Neural crest cell (in vitro differentiated cells): ENCODE results near the gene DAAM1. TPM values are rescaled to one million over a fixed set of nuclear protein-coding genes. Genes with fewer than 3 reads are reported as not detected.

Source experiments
- DNase-seq: peaks from one replicate; pipeline ENCODE4 v3.0.0; 2021; ENCODE audit warnings: low read depth, mixed read lengths, low spot score
- H3K27ac Mint-ChIP-seq: one replicate; pipeline ENCODE4 v1.8.0; 2021; ENCODE audit warnings: mild to moderate bottlenecking, mixed read lengths; ENCODE audit not compliant: unreplicated experiment
- H3K27me3 Mint-ChIP-seq: 2 replicates; pipeline ENCODE4 v1.8.0; 2021; ENCODE audit warnings: low read depth, mild to moderate bottlenecking, mixed read lengths
- H3K36me3 Mint-ChIP-seq: 2 replicates; pipeline ENCODE4 v1.8.0; 2021; ENCODE audit warnings: low read depth, mild to moderate bottlenecking, mixed read lengths
- H3K4me1 Mint-ChIP-seq: 2 replicates; pipeline ENCODE4 v1.8.0; 2021; ENCODE audit warnings: mixed read lengths
- H3K4me3 Mint-ChIP-seq: one replicate; pipeline ENCODE4 v1.8.0; 2021; ENCODE audit warnings: mild to moderate bottlenecking, mixed read lengths
- H3K9me3 Mint-ChIP-seq: 2 replicates; pipeline ENCODE4 v1.8.0; 2021; ENCODE audit warnings: mixed read lengths
- total RNA-seq: library from RNA; stranded (reverse); gene quantifications from 2 replicates; pipeline ENCODE4 v1.2.1, GENCODE V29; 2021
- TF ChIP-seq, protein P1 (sequence below): fragments of 200-600 bp; sonication (generic); conservative IDR thresholded peaks from 2 replicates; pipeline ENCODE4 v1.5.0; 2021; ENCODE audit warnings: antibody characterized with exemption, mild to moderate bottlenecking

Gene DAAM1
- total RNA-seq, 1 donor from 2014 or later = 47.2 TPM

DNA sequence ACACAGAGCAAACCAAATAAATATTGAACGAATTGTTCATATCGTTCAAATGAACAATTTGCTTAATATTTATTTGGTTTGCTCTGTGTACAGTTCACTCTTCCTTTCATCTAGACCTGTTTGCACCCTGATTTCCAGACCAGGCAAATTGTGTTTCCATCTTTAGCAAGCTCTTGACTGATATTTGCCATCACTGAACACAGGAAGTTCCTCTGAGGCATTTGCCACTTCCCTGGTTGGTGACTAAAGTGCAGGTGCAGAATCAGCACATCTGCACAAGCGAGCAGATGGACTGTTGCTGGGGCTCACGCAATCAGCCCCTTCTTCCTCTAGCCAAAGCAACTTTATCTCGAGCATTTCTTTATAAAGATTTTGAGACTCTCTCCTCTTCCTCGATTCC, 112.9 kb downstream of the DAAM1 start:
- H3K27ac Mint-ChIP-seq = no peak overlapping the region
- H3K4me3 Mint-ChIP-seq = no peak overlapping the region
- no peaks in the 10 kb centered on the region for H3K36me3 Mint-ChIP-seq
- DNase-seq = no peak
- TF ChIP-seq, protein P1, sequence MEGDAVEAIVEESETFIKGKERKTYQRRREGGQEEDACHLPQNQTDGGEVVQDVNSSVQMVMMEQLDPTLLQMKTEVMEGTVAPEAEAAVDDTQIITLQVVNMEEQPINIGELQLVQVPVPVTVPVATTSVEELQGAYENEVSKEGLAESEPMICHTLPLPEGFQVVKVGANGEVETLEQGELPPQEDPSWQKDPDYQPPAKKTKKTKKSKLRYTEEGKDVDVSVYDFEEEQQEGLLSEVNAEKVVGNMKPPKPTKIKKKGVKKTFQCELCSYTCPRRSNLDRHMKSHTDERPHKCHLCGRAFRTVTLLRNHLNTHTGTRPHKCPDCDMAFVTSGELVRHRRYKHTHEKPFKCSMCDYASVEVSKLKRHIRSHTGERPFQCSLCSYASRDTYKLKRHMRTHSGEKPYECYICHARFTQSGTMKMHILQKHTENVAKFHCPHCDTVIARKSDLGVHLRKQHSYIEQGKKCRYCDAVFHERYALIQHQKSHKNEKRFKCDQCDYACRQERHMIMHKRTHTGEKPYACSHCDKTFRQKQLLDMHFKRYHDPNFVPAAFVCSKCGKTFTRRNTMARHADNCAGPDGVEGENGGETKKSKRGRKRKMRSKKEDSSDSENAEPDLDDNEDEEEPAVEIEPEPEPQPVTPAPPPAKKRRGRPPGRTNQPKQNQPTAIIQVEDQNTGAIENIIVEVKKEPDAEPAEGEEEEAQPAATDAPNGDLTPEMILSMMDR = no peak
- no peaks in the 10 kb centered on the region for H3K9me3 Mint-ChIP-seq
- H3K4me1 Mint-ChIP-seq = peaks cover 13% of the 10 kb centered on the region
- no peaks in the 10 kb centered on the region for H3K27me3 Mint-ChIP-seq

- no peak overlapping the region for H3K27ac Mint-ChIP-seq
- H3K4me1 Mint-ChIP-seq = peaks cover 10% of the 10 kb centered on the region
- no peak for DNase-seq
- H3K27me3 Mint-ChIP-seq = no peaks in the 10 kb centered on the region
- TF ChIP-seq, protein P1 = no peak
- H3K36me3 Mint-ChIP-seq = no peaks in the 10 kb centered on the region
- no peak overlapping the region for H3K4me3 Mint-ChIP-seq
- no peaks in the 10 kb centered on the region for H3K9me3 Mint-ChIP-seq
These were observed 113.8 kb downstream of the DAAM1 start for GRCh38 chr14:59302313-59302712.

GRCh38 chr14:59303216-59303615, 114.7 kb downstream of the DAAM1 start:
- no peaks in the 10 kb centered on the region for H3K9me3 Mint-ChIP-seq
- H3K4me3 Mint-ChIP-seq = no peak overlapping the region
- H3K27me3 Mint-ChIP-seq = no peaks in the 10 kb centered on the region
- peaks cover 10% of the 10 kb centered on the region for H3K4me1 Mint-ChIP-seq
- no peaks in the 10 kb centered on the region for H3K36me3 Mint-ChIP-seq
- no peak for DNase-seq
- TF ChIP-seq, protein P1 = no peak
- H3K27ac Mint-ChIP-seq = no peak overlapping the region

DNA sequence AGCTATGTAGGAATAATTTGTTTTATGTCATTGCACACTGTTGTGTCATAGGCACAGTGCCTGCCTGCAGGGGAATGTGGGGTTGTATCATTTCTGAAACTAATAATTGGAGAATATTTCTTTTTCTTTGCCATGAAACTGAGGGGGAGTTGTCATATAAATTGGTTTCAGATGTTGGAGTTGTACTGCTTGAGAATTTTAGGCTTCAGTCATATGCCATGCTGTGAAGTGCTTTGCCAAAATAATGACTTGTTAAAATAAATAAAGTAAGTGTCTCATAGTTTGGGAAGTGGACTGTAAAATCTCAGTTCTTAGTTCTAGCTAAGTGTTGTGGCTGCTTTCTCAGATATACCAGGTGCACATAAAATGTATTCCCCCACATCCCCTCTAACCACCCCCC, 116.8 kb downstream of the DAAM1 start:
- DNase-seq = no peak
- Mint-ChIP-seq H3K4me1 (peaks cover 10% of the 10 kb centered on the region), H3K27me3 (no peaks in the 10 kb centered on the region), H3K4me3 (no peak overlapping the region), H3K27ac (no peak overlapping the region), H3K36me3 (no peaks in the 10 kb centered on the region), H3K9me3 (no peaks in the 10 kb centered on the region)
- TF ChIP-seq, protein P1 = no peak

- TF ChIP-seq, protein P1 = no peak
- Mint-ChIP-seq H3K4me3 (no peak overlapping the region), H3K36me3 (no peaks in the 10 kb centered on the region), H3K27me3 (no peaks in the 10 kb centered on the region), H3K9me3 (no peaks in the 10 kb centered on the region), H3K27ac (no peak overlapping the region), H3K4me1 (peaks cover 13% of the 10 kb centered on the region)
- DNase-seq = no peak
These were observed 117.5 kb downstream of the DAAM1 start for GRCh38 chr14:59305836-59306555.
